PC-3 (cell line): ENCODE results near the gene FN1.

Source experiments
- CTCF ChIP-seq: fragments of 300-600 bp; sonication (generic); conservative IDR thresholded peaks from 2 replicates; pipeline ENCODE4 v1.5.1; 2017; ENCODE audit warnings: antibody characterized with exemption, low read depth, mild to moderate bottlenecking, low read length
- EZH2 ChIP-seq: fragments of 300-600 bp; sonication (generic); IDR thresholded peaks from one replicate; pipeline ENCODE4 v1.6.1; 2017; ENCODE audit warnings: antibody characterized with exemption, mild to moderate bottlenecking, low read length; ENCODE audit not compliant: unreplicated experiment
- EZH2phosphoT487 ChIP-seq: fragments of 300-600 bp; sonication (generic); IDR thresholded peaks from 2 replicates; pipeline ENCODE4 v1.6.1; 2018; ENCODE audit warnings: mild to moderate bottlenecking, antibody characterized with exemption, low read length, borderline replicate concordance

GRCh38 chr2:215391531-215391930, 44.3 kb downstream of the FN1 start:
- TF ChIP-seq CTCF (no peak), EZH2phosphoT487 (no peak), EZH2 (no peak)
